A549 (cell line): Measurements from ENCODE around the gene PASK.

Source experiments
- CBX2 ChIP-seq: fragments of 200-600 bp; sonication (generic); IDR thresholded peaks from 2 replicates; pipeline ENCODE4 v1.6.1; 2016; ENCODE audit warnings: low read depth, mild to moderate bottlenecking, borderline replicate concordance
- CBX8 ChIP-seq: fragments of 200-600 bp; sonication (generic); IDR thresholded peaks from 2 replicates; pipeline ENCODE4 v1.6.1; 2016
- CEBPB ChIP-seq, 2 experiments: fragments of >200 bp in 1 of 2; sonication (Bioruptor Twin) in 1 of 2; formaldehyde crosslinking in 1 of 2; IDR thresholded peaks; 2 replicates each; pipeline ENCODE4 v1.6.1; 2012 to 2016
- CHD2 ChIP-seq: fragments of 150-350 bp; IDR thresholded peaks from 2 replicates; pipeline ENCODE4 v1.6.1; 2014; ENCODE audit warnings: low read length; ENCODE audit not compliant: partially characterized antibody
- EP300 ChIP-seq, 2 experiments: fragments of >200 bp; sonication (Bioruptor Twin); formaldehyde crosslinking; IDR thresholded peaks; 2 replicates in 1 of 2; 3 replicates in 1 of 2; pipeline ENCODE4 v1.6.1; 2016 to 2017
- MAZ ChIP-seq: fragments of 150-350 bp; IDR thresholded peaks from 2 replicates; pipeline ENCODE4 v1.6.1; 2014; ENCODE audit warnings: antibody characterized with exemption, low read depth, low read length, borderline replicate concordance
- MYC ChIP-seq: IDR thresholded peaks from 2 replicates; pipeline ENCODE4 v1.6.1; 2012; ENCODE audit warnings: mild to moderate bottlenecking, inconsistent platforms, low read length, improper control_type of control experiment, borderline replicate concordance
- POLR2A ChIP-seq: IDR thresholded peaks from 2 replicates; pipeline ENCODE4 v1.6.1; 2012; ENCODE audit warnings: mild to moderate bottlenecking, low read length
- RAD21 ChIP-seq, 2 experiments: fragments of >200 bp in 1 of 2; sonication (Bioruptor Twin) in 1 of 2; formaldehyde crosslinking in 1 of 2; IDR thresholded peaks in 1 of 2; conservative IDR thresholded peaks in 1 of 2; 2 replicates in 1 of 2; 3 replicates in 1 of 2; pipeline ENCODE4 v1.6.1; 2012 to 2018; ENCODE audit warnings: inconsistent platforms in 1 of 2
- RFX5 ChIP-seq: fragments of 450-650 bp; IDR thresholded peaks from 2 replicates; pipeline ENCODE4 v1.7.1; 2014; ENCODE audit warnings: antibody characterized with exemption, mild to moderate bottlenecking, moderate library complexity
- TF ChIP-seq, protein P1 (sequence below): fragments of >200 bp; sonication (Bioruptor Twin); formaldehyde crosslinking; IDR thresholded peaks from 3 replicates; pipeline ENCODE4 v1.5.1; 2016
- TF ChIP-seq, protein P2 (sequence below): fragments of 200-600 bp; sonication (generic); IDR thresholded peaks from 2 replicates; pipeline ENCODE4 v1.6.1; 2016; ENCODE audit warnings: antibody characterized with exemption, mild to moderate bottlenecking, moderate library complexity
- TF ChIP-seq, protein P3 (sequence below): fragments of >200 bp; sonication (Bioruptor Twin); formaldehyde crosslinking; IDR thresholded peaks from 3 replicates; pipeline ENCODE4 v1.6.1; 2016

DNA sequence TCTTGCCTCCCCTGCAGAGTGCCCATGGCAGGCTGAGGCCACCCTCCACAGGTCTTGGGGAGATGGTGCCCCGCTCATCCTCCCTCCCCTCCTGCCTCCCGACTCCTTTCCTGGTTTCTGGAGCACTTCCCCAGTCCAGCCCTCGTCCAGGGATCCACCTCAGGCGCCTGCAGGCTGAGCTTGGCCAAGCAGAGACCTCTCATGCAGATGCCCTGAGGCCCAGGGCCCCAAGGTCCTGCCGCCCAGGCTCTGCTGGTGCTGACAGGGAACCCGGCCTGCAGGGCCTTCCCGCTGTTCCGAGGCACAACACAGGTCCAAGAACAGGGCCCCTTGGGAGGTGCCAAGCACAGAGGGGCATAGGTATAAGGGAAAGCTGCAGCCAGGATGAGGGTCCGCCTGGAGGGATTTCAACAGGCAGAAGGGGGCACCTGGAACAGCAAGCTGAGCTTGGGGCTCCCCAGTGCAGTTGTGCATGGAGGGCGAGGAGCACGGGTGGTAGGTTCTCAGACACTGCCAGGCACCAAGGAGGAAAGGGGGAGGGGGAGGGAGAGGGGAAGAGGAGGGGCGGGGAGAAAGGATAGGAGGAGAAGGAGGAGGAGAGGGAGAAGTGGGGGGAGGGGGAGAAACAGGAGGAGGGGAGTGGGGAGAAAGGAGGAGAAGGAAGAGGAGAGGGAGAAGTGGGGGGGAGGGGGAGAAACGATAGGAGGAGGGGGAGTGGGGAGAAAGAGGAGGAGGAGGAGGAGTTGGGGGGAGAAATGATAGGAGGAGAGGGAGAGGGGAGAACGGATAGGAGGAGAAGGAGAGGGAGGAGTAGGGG, 38.0 kb upstream of the PASK start:
- no peak for TF ChIP-seq CEBPB (IDR thresholded peaks at IDR 0.05)
- TF ChIP-seq, protein P1, sequence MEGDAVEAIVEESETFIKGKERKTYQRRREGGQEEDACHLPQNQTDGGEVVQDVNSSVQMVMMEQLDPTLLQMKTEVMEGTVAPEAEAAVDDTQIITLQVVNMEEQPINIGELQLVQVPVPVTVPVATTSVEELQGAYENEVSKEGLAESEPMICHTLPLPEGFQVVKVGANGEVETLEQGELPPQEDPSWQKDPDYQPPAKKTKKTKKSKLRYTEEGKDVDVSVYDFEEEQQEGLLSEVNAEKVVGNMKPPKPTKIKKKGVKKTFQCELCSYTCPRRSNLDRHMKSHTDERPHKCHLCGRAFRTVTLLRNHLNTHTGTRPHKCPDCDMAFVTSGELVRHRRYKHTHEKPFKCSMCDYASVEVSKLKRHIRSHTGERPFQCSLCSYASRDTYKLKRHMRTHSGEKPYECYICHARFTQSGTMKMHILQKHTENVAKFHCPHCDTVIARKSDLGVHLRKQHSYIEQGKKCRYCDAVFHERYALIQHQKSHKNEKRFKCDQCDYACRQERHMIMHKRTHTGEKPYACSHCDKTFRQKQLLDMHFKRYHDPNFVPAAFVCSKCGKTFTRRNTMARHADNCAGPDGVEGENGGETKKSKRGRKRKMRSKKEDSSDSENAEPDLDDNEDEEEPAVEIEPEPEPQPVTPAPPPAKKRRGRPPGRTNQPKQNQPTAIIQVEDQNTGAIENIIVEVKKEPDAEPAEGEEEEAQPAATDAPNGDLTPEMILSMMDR: no peak
- TF ChIP-seq RFX5: no peak
- TF ChIP-seq, protein P2, sequence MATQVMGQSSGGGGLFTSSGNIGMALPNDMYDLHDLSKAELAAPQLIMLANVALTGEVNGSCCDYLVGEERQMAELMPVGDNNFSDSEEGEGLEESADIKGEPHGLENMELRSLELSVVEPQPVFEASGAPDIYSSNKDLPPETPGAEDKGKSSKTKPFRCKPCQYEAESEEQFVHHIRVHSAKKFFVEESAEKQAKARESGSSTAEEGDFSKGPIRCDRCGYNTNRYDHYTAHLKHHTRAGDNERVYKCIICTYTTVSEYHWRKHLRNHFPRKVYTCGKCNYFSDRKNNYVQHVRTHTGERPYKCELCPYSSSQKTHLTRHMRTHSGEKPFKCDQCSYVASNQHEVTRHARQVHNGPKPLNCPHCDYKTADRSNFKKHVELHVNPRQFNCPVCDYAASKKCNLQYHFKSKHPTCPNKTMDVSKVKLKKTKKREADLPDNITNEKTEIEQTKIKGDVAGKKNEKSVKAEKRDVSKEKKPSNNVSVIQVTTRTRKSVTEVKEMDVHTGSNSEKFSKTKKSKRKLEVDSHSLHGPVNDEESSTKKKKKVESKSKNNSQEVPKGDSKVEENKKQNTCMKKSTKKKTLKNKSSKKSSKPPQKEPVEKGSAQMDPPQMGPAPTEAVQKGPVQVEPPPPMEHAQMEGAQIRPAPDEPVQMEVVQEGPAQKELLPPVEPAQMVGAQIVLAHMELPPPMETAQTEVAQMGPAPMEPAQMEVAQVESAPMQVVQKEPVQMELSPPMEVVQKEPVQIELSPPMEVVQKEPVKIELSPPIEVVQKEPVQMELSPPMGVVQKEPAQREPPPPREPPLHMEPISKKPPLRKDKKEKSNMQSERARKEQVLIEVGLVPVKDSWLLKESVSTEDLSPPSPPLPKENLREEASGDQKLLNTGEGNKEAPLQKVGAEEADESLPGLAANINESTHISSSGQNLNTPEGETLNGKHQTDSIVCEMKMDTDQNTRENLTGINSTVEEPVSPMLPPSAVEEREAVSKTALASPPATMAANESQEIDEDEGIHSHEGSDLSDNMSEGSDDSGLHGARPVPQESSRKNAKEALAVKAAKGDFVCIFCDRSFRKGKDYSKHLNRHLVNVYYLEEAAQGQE: no peak
- no peak for TF ChIP-seq POLR2A
- no peak for TF ChIP-seq EP300 (IDR thresholded peaks at IDR 0.05)
- no peak for TF ChIP-seq CHD2
- TF ChIP-seq CBX2: no peak
- TF ChIP-seq MYC: no peak
- no peak for TF ChIP-seq RAD21 (conservative IDR thresholded peaks at IDR 0.05 in 1 of 2, IDR thresholded peaks at IDR 0.05 in 1 of 2)
- no peak for TF ChIP-seq MAZ
- no peak for TF ChIP-seq CBX8
- TF ChIP-seq, protein P3, sequence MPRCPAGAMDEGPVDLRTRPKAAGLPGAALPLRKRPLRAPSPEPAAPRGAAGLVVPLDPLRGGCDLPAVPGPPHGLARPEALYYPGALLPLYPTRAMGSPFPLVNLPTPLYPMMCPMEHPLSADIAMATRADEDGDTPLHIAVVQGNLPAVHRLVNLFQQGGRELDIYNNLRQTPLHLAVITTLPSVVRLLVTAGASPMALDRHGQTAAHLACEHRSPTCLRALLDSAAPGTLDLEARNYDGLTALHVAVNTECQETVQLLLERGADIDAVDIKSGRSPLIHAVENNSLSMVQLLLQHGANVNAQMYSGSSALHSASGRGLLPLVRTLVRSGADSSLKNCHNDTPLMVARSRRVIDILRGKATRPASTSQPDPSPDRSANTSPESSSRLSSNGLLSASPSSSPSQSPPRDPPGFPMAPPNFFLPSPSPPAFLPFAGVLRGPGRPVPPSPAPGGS: no peak
